Kidney glomerular epithelial cell (primary cell): ENCODE results near the gene CYP24A1.
A peak's percentile ranks its signal among the peaks of the same experiment; 100 is the strongest.
"Not testable (repeated sequence)": the region's sequence is repeated elsewhere in the genome, so short reads cannot be mapped to it uniquely, and the experiment has no call there.

Experiments used
- DNase-seq: peaks from one replicate; lab custom pipeline; 2025; lab: John Stamatoyannopoulos, UW

Gene CYP24A1

DNA sequence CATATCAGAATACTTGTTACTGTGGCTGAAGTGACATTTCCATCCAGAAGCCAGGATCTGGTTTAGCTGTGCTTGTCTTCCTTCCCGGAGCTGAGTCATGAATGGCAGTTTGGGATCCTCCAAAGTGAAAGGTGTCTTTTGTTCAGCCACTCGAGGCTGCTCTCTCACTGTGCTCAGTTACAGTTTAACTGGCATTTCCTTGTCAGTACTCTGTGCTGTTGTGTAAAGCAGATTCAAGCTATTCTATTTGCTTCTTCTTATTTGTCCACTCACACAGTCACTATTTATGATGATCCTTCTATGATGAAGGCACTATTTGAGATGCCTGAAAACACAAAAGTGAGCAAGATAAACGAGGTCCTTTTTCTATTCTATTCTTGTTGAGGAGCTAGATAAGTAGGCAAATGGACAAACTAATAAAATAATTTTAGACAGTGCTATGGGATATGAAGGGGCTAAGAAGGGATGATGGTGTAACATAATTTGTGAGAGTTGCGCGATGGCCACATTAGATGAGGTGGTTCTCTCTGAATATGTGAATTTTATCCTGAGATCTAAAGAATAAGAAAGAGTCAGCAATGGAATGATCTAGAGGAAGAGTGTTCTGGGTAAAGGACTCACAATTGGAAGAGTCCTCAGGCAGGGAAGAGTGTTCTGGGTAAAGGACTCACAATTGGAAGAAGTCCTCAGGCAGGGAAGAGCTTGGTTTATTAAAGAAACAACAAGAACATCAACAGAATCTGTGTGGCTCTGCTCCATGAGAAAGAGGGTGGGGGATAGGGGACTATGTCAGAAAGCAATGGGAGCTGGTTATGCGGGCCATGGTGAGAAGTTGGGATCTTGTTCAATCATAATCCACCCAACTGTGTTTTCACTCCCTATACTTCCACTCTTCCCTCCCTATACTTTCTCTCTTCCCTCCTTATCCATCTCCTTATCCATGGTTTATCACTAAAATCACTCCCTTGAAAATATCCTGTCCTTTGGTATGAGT, 40.1 kb downstream of the CYP24A1 start:
- peak; percentile 75 for DNase-seq

DNA sequence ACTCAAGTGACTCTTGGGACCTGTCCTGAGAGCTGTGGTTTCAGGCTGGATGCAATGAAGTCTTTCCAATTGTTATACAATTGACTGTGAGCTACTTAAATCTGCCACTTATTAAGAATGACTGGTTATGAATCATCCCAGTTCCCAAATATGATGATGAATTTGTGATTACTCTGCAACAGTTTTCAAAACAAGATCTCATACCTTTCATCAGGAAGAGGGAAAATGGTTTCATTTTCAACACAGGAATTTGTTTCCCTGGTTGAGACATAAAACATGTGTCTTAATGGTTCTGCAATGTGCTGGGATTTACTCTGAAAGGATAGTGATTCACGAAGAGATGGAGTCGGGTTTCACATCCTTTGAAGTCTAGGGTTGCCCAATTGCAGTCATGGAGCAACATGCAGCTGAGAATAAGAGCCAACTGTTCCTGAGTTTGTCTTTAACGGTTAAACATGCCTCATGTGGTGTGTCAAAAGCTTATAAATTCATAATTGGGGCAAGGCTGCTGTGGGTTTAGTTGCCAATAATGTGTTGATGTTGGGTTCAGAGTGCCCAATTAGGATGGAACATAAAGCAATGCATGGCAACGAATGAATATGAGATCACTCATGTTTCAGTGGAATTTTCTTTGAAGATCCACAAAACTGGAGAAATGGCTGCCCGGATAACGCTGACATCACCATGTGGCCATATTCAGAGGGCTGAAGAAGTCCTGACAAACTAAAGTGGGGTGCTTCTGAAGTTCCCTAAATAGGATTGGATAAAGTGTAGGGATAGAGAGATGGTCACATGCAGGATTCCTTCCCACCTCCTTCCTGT, 41.0 kb downstream of the CYP24A1 start:
- DNase-seq: peak; percentile 96

- no peak for DNase-seq
Measured at GRCh38 chr20:54131675-54132611, 41.8 kb downstream of the CYP24A1 start.

GRCh38 chr20:54131125-54131524, 42.7 kb downstream of the CYP24A1 start:
- DNase-seq: not testable (repeated sequence)

DNA sequence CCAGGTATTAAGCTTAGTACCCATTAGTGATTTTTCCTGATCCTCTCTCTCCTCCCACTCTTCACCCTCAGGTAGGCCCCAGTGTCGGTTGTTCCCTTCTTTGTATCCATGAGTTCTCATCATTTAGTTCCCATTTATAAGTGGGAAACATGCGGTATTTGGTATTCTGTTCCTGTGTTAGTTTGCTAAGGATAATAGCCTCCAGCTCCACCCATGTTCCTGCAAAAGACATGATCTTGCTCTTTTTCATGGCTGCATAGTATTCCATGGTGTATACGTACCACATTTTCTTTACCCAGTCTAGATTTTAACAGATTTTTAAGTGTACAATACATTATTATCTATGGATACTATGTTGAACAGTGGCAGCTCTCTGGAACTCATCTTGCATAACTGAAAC, 44.4 kb downstream of the CYP24A1 start:
- no peak for DNase-seq

- DNase-seq: no peak
Measured at GRCh38 chr20:54127855-54128574, 45.8 kb downstream of the CYP24A1 start.

DNA sequence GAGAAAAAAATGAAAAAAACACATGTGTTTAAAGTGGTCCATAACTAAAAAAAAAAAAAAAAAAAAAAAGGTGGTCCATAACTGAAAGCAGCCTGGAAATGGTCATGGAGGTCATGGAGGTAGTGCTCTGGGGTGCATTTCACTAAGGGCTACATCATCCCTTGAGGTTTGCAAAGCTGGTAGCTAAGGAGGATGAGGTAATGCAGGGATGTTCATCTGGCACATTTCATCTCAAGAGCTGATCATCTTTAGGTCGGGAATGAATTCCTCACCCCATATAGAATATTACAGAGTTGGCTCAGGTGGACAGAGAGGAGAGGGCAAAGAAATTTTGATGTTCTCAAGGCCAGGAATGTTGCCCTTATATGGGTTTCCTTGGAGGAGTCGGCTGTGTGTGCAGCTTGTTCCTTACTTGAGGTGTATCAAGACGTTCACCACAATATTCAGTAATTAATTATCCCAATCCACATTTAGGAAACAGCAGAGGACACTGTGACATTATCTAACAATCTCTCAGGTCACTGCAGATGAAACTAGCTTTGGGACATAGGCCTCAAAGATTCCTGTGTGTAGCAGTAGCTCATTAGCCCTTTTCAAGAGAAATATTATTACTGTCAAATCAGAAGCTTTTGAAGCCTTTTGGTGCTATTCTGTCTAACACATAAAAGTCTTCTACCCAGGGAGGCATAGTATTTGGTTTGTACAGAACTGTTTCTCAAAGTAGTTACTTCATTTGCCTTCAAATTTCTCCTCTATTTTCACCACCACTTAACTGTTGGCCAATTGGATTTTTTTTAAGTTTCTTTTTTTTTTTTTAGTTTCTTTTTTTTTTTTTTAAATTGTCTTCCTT, 46.8 kb downstream of the CYP24A1 start:
- peak; percentile 13 for DNase-seq

- not testable (repeated sequence) for DNase-seq
Measured at GRCh38 chr20:54126328-54126727, 47.5 kb downstream of the CYP24A1 start.

DNA sequence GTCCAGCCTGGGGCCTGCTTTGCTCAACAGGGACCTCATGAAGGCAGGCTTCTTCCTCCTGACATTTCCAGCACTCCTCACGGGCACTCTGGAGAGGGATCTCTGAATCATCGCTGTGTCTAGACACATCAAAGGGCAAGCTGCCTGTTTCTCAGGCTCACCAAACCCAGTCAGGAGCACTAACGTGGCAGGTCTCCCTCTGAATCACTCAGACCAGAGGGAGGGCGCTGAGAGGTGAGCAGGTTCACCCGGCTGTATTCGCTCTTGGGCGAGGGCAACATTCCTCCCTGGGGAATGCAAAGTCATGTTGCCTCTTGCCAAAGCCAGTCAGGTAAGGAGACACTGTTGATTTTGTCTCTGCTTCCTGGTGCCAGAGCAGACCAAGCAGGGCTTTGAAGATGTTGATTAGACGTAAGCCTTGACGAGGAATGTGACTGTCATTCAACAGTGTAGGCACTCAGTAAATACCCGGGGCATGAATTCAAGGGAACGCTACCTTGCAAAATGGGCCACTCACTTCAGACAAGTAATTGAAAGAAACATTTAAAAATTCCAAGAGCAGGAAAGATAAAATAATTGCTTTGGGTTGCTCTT, 50.1 kb downstream of the CYP24A1 start:
- DNase-seq: peak; percentile 99

DNA sequence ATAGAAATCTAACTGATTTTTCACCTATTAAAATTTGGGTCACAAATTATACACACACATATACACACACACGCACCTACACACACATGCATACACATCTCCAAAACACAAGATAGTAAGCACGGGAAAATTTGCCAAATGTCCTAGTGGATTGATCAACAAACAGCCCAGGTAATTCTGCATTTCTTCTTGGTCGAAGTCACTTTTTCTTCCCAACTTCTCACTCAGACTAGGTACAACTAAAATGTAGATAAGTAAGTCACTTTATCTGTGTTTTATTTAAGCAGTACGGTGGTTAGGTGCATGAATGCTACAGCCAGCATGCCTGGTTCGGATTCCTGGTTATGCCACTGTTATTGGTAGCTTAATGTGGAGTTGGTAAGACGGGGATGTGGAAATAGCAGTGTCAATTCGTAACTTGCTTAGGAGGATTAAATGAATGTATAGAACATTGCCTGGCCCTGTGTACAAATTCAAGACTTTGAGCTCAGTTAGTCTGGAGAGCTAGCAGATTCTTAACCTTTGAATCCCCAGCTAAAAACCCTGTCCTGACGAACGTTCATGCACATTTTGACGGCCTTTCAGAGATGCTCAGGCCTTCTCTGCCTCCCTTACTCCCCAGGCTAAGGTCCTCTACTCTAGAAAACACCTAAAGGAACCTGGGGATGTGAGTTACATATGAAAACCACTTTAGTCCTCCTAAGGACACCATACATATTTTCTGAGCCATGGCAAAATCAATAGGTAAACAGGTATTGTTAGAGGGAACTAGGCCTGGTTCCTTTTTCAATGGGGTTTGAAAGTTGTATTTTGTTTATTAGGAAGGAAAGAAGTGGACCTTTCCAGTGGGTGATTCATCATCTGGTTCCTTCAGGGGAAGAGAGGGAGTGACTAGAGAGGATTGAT, 50.9 kb downstream of the CYP24A1 start:
- no peak for DNase-seq

GRCh38 chr20:54122189-54122588, 51.6 kb downstream of the CYP24A1 start:
- peak; percentile 61 for DNase-seq

GRCh38 chr20:54119744-54120143, 54.0 kb downstream of the CYP24A1 start:
- DNase-seq: no peak

DNA sequence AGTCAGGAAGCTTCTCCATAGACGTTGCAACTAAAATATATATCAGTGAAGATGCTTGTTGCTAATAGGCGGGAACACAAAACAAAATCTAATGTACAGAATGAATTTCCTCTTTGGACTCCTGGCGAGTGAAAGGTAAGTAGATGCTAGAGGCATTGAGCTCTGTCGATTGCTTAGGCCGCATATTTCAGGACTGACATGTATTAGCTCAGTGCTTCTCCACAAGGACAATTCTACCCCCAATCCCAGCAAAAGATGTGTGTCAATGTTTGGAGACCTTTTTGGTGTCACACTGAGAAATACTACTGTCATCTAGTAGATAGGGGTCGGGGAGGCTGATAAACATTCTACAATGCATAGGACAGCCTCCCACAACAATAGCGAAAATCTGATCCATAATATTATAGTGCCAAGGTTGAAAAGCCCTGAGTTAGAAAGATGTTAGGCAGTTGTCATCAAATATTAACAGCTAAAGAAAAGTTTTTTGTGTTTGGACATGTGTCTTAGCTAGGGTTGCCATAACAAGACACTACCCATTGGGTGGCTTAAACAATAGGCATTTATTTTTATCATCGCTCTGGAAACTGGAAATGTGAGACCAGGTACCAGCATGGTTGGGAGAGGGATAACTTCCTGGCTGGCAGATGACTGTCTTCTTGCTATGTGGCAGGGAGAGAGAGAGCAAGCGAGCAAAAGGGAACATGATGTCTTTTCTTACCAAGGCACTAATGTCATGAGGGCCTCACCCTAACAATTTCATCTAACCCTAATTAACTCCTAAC, 55.4 kb downstream of the CYP24A1 start:
- no peak for DNase-seq

GRCh38 chr20:54116550-54117235, 57.1 kb downstream of the CYP24A1 start:
- DNase-seq: no peak

- DNase-seq: no peak
Measured at GRCh38 chr20:54115172-54115854, 58.5 kb downstream of the CYP24A1 start.

DNA sequence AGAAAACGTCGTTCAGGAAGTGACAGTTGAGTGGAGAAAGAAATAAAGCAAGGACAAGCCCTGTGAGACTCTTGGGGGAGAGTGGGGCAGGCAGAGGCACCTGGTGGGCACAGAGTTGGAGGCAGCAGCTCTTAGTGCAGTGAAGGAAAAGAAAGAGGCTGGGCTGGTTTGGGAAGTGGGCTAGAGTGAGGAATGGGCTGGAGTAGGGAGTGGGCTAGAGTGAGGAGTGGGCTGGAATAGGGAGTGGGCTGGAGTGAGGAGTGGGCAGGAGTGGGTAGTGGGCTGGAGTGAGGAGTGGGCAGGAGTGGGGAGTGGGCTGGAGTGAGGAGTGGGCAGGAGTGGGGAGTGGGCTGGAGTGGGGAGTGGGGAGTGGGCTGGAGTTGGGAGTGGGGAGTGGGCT, 59.7 kb downstream of the CYP24A1 start:
- DNase-seq: no peak

- DNase-seq: no peak
Measured at GRCh38 chr20:54113566-54113965, 60.2 kb downstream of the CYP24A1 start.
